Activated T-cell treated with anti-CD3 and anti-CD28 coated beads, Interleukin-2, amount 50 U/mL, for 4 hours (primary cell): ENCODE measurements around the gene PIK3C2G. TPM values are rescaled to one million over a fixed set of nuclear protein-coding genes. Genes with fewer than 3 reads are reported as not detected.

Experiments used
- ATAC-seq, 2 donors: fragments of 200-7000 bp; cut with Tn5 transposase; one replicate each; pipeline ENCODE4 v1.10.0; 2021
- DNase-seq: peaks from one replicate; pipeline ENCODE4 v3.0.0-alpha.2; 2020
- H3K27me3 Mint-ChIP-seq: one replicate; pipeline ENCODE4 v1.8.0; 2021; ENCODE audit warnings: low read depth, mixed read lengths
- H3K36me3 Mint-ChIP-seq: one replicate; pipeline ENCODE4 v1.8.0; 2022; ENCODE audit warnings: mixed read lengths; ENCODE audit not compliant: insufficient read depth
- H3K4me1 Mint-ChIP-seq: one replicate; pipeline ENCODE4 v1.8.0; 2021; ENCODE audit warnings: low read depth, mixed read lengths
- H3K4me3 Mint-ChIP-seq: one replicate; pipeline ENCODE4 v1.8.0; 2021; ENCODE audit warnings: mild to moderate bottlenecking, moderate library complexity, mixed read lengths
- H3K9me3 Mint-ChIP-seq: one replicate; pipeline ENCODE4 v1.8.0; 2021; ENCODE audit warnings: mixed read lengths
- total RNA-seq, 3 donors: library from RNA; stranded (reverse); gene quantifications; one replicate each; pipeline ENCODE4 v1.2.1, GENCODE V29; 2021

The PIK3C2G gene
- total RNA-seq, 3 donors from 2014 or later, result not detected

- no peaks in the 10 kb centered on the region for H3K4me1 Mint-ChIP-seq
These were observed 35.6 kb downstream of the PIK3C2G start for GRCh38 chr12:18296909-18297280.

GRCh38 chr12:18297902-18298301 is 36.6 kb downstream of the PIK3C2G start:
- Mint-ChIP-seq H3K27me3 (no peaks in the 10 kb centered on the region), H3K4me1 (no peaks in the 10 kb centered on the region), H3K4me3 (no peak overlapping the region), H3K36me3 (no peaks in the 10 kb centered on the region), H3K9me3 (peaks cover 24% of the 10 kb centered on the region)
- ATAC-seq (no peak), DNase-seq (no peak)

More at GRCh38 chr12:18296909-18297280, 35.6 kb downstream of the PIK3C2G start:
- ATAC-seq, result no peak
- Mint-ChIP-seq H3K9me3 (peaks cover 24% of the 10 kb centered on the region), H3K27me3 (no peaks in the 10 kb centered on the region), H3K4me3 (no peak overlapping the region), H3K36me3 (no peaks in the 10 kb centered on the region)
- DNase-seq, result no peak

GRCh38 chr12:18302809-18303430 is 41.6 kb downstream of the PIK3C2G start:
- Mint-ChIP-seq H3K4me1 (no peaks in the 10 kb centered on the region), H3K36me3 (no peaks in the 10 kb centered on the region), H3K9me3 (peaks cover 24% of the 10 kb centered on the region), H3K27me3 (no peaks in the 10 kb centered on the region), H3K4me3 (no peak overlapping the region)
- DNase-seq (no peak), ATAC-seq (no peak)

GRCh38 chr12:18304609-18305008 is 43.3 kb downstream of the PIK3C2G start:
- Mint-ChIP-seq H3K4me3 (no peak overlapping the region), H3K27me3 (no peaks in the 10 kb centered on the region), H3K9me3 (peaks cover 16% of the 10 kb centered on the region), H3K4me1 (no peaks in the 10 kb centered on the region), H3K36me3 (no peaks in the 10 kb centered on the region)
- DNase-seq (no peak), ATAC-seq (no peak)

GRCh38 chr12:18306311-18306710 is 45.0 kb downstream of the PIK3C2G start:
- Mint-ChIP-seq H3K4me3 (no peak overlapping the region), H3K4me1 (no peaks in the 10 kb centered on the region), H3K27me3 (no peaks in the 10 kb centered on the region), H3K9me3 (peaks cover 4% of the 10 kb centered on the region), H3K36me3 (no peaks in the 10 kb centered on the region)
- ATAC-seq (no peak), DNase-seq (no peak)

GRCh38 chr12:18313306-18313705 is 52.0 kb downstream of the PIK3C2G start:
- no peaks in the 10 kb centered on the region for H3K27me3 Mint-ChIP-seq
- ATAC-seq (no peak), DNase-seq (no peak)
- H3K4me1 Mint-ChIP-seq, result no peaks in the 10 kb centered on the region
- no peaks in the 10 kb centered on the region for H3K9me3 Mint-ChIP-seq
- H3K36me3 Mint-ChIP-seq, result no peaks in the 10 kb centered on the region
- no peak overlapping the region for H3K4me3 Mint-ChIP-seq

- no peak for ATAC-seq
- Mint-ChIP-seq H3K9me3 (peaks cover 3% of the 10 kb centered on the region), H3K4me3 (no peak overlapping the region), H3K36me3 (no peaks in the 10 kb centered on the region), H3K27me3 (no peaks in the 10 kb centered on the region), H3K4me1 (no peaks in the 10 kb centered on the region)
- DNase-seq, result no peak
These were observed 58.8 kb downstream of the PIK3C2G start for GRCh38 chr12:18320036-18320617.

GRCh38 chr12:18320976-18321375 is 59.7 kb downstream of the PIK3C2G start:
- Mint-ChIP-seq H3K27me3 (no peaks in the 10 kb centered on the region), H3K36me3 (no peaks in the 10 kb centered on the region), H3K4me1 (no peaks in the 10 kb centered on the region), H3K4me3 (no peak overlapping the region), H3K9me3 (peaks cover 3% of the 10 kb centered on the region)
- DNase-seq, result no peak
- no peak for ATAC-seq

GRCh38 chr12:18323159-18323558 is 61.8 kb downstream of the PIK3C2G start:
- no peaks in the 10 kb centered on the region for H3K36me3 Mint-ChIP-seq
- H3K27me3 Mint-ChIP-seq, result no peaks in the 10 kb centered on the region
- no peaks in the 10 kb centered on the region for H3K4me1 Mint-ChIP-seq
- ATAC-seq (no peak), DNase-seq (no peak)
- no peak overlapping the region for H3K4me3 Mint-ChIP-seq
- H3K9me3 Mint-ChIP-seq, result peaks cover 5% of the 10 kb centered on the region

- DNase-seq (no peak), ATAC-seq (no peak)
- H3K9me3 Mint-ChIP-seq, result peaks cover 5% of the 10 kb centered on the region
- no peaks in the 10 kb centered on the region for H3K36me3 Mint-ChIP-seq
- no peaks in the 10 kb centered on the region for H3K27me3 Mint-ChIP-seq
- no peaks in the 10 kb centered on the region for H3K4me1 Mint-ChIP-seq
- no peak overlapping the region for H3K4me3 Mint-ChIP-seq
These were observed 65.7 kb downstream of the PIK3C2G start for GRCh38 chr12:18327036-18327435.

GRCh38 chr12:18332173-18332572 is 70.9 kb downstream of the PIK3C2G start:
- no peaks in the 10 kb centered on the region for H3K27me3 Mint-ChIP-seq
- no peak for DNase-seq
- no peaks in the 10 kb centered on the region for H3K36me3 Mint-ChIP-seq

GRCh38 chr12:18339633-18340032 is 78.3 kb downstream of the PIK3C2G start:
- Mint-ChIP-seq H3K36me3 (no peaks in the 10 kb centered on the region), H3K9me3 (peaks cover 12% of the 10 kb centered on the region), H3K4me3 (no peak overlapping the region), H3K4me1 (no peaks in the 10 kb centered on the region), H3K27me3 (no peaks in the 10 kb centered on the region)
- DNase-seq, result no peak
- ATAC-seq, result no peak

More at GRCh38 chr12:18332173-18332572, 70.9 kb downstream of the PIK3C2G start:
- Mint-ChIP-seq H3K4me3 (no peak overlapping the region), H3K9me3 (peaks cover 3% of the 10 kb centered on the region), H3K4me1 (no peaks in the 10 kb centered on the region)
- no peak for ATAC-seq

GRCh38 chr12:18340186-18340585 is 78.9 kb downstream of the PIK3C2G start:
- Mint-ChIP-seq H3K9me3 (peaks cover 12% of the 10 kb centered on the region), H3K4me1 (no peaks in the 10 kb centered on the region), H3K36me3 (no peaks in the 10 kb centered on the region), H3K4me3 (no peak overlapping the region), H3K27me3 (no peaks in the 10 kb centered on the region)
- DNase-seq (no peak), ATAC-seq (no peak)

- Mint-ChIP-seq H3K27me3 (no peaks in the 10 kb centered on the region), H3K4me3 (no peak overlapping the region), H3K36me3 (no peaks in the 10 kb centered on the region), H3K9me3 (peaks cover 12% of the 10 kb centered on the region), H3K4me1 (no peaks in the 10 kb centered on the region)
- no peak for DNase-seq
- ATAC-seq, result no peak
These were observed 79.5 kb downstream of the PIK3C2G start for GRCh38 chr12:18340786-18341185.

- no peak overlapping the region for H3K4me3 Mint-ChIP-seq
These were observed 82.4 kb downstream of the PIK3C2G start for GRCh38 chr12:18343708-18344107.

More at GRCh38 chr12:18343708-18344107, 82.4 kb downstream of the PIK3C2G start:
- H3K9me3 Mint-ChIP-seq, result peaks cover 6% of the 10 kb centered on the region
- DNase-seq (no peak), ATAC-seq (no peak)
- H3K4me1 Mint-ChIP-seq, result no peaks in the 10 kb centered on the region
- H3K36me3 Mint-ChIP-seq, result no peaks in the 10 kb centered on the region
- H3K27me3 Mint-ChIP-seq, result no peaks in the 10 kb centered on the region
